OCI-LY3 (cell line): Measurements from ENCODE around the gene HTR2A.

Experiments used
- CTCF ChIP-seq: fragments of 200-600, 300-600 bp; sonication (generic); IDR thresholded peaks from 2 replicates; pipeline ENCODE4 v1.5.1; 2014; ENCODE audit warnings: antibody characterized with exemption, low read length, low read depth
- EZH2phosphoT487 ChIP-seq: fragments of 200-600 bp; shearing (Covaris generic); IDR thresholded peaks from 2 replicates; pipeline ENCODE4 v1.6.1; 2018; ENCODE audit warnings: antibody characterized with exemption, mixed run types, low read depth

DNA sequence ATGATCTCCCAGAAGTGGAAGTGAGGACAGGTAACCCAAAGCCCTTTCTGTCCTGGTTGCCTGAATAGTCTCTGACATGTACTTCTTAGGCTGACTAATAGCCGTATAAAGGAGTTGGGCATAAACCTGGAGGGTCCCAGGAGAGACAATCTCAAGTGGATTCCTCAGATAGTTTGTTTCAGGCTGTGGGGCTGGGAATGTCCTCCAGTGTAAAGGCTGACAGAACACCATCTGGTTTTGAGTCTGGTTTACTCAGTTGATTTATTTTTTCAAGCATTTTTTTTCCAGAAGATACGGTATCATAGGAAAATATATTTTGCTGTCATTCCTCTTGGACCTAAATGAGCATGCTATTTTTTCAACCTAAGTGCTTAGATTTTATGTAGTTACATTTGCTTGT lies 15.2 kb downstream of the HTR2A start:
- no peak for TF ChIP-seq CTCF
- TF ChIP-seq EZH2phosphoT487, result no peak
